Measurements from ENCODE around the gene TRPC4AP.

The TRPC4AP gene

DNA sequence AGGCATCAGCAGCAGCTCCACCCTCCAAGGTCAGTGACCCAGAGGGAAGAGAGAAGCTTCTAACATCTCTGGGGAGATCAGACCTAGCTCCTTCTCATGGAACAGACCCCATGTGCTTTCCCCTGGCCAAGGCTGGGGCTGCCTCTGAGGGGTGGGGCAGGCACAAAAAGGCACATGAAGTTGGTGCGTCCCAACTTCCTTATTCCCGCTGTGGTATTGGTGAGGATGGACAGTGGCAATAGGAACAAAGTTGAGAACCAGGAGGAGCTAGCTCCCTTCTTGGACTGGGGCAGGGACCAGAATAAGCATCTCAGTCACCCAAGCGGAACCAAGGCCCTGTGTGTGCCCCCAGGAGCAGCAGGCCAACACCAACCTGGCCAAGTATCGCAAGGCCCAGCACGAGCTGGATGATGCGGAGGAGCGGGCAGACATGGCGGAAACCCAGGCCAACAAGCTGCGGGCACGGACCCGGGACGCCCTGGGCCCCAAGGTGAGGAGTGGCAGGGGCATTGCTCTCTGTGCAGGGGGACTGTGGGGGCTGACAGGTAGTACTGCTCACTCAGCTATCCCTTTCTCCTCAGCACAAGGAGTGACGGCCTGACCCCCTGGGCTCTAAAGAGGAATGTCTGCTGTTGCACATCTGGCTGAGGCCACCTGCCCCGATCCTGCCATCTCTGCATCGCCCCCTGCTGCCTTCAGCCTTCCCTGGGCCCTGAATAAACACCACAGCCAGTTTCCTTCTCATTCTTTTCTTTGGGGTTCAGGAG lies 90.8 kb downstream of the TRPC4AP start:
- no peak for DNase-seq (ENCODE audit: low spot score)

DNA sequence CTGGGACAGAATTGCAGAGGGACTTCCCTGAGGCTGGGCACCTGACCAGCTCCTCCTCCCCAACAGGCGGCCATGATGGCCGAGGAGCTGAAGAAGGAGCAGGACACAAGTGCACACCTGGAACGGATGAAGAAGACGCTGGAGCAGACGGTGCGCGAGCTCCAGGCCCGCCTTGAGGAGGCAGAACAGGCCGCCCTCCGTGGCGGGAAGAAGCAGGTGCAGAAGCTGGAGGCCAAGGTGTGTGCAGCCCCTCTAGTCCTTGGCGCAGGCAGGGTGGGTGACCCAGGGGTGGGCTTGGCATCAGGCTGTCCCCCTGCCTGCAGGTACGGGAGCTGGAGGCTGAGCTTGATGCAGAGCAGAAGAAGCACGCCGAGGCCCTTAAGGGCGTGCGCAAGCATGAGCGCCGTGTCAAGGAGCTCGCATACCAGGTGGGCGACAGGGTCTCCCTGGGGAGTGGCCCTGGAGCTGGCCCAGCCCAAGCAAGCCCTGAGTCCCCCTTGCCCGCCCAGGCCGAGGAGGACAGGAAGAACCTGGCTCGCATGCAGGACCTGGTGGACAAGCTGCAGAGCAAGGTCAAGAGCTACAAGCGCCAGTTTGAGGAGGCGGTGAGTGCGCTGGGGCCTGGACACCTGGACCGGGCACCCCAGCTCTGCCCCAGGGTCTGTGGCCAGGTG lies 91.5 kb downstream of the TRPC4AP start:
- no peak for DNase-seq (ENCODE audit: low spot score)

DNA sequence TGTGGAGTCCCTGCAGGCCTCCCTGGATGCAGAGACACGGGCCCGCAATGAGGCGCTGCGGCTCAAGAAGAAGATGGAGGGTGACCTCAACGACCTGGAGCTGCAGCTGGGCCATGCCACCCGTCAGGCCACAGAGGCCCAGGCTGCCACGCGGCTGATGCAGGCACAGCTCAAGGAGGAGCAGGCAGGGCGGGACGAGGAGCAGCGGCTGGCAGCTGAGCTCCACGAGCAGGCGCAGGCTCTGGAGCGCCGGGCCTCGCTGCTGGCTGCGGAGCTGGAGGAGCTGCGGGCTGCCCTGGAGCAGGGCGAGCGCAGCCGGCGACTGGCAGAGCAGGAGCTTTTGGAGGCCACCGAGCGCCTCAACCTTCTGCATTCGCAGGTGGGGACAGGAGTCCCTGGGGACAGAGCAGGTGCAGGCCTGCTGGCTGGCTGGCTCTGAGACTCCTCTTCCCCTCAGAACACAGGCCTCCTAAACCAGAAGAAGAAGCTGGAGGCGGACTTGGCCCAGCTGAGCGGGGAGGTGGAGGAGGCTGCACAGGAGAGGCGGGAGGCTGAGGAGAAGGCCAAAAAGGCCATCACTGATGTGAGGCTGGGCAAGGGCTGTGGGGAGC lies 92.2 kb downstream of the TRPC4AP start:
- no peak for DNase-seq (ENCODE audit: low spot score)

DNA sequence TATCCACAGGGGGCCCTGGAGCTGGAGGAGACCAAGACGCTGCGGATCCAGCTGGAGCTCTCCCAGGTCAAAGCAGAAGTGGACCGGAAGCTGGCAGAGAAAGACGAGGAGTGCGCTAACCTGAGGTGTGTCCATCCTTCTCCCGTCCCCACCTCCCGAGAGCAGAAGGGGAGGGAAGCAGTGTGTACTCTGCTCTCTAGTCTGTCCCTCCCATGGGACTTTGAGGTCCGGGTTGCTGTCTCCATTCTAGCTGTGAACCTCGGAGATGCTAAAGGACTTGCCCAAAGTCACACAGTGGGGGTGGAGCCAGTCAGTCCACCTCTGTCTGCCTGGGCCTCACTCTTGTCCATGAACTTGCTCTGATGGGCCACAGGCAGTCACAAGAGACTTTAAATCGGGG lies 92.8 kb downstream of the TRPC4AP start:
- no peak for DNase-seq (ENCODE audit: low spot score)

DNA sequence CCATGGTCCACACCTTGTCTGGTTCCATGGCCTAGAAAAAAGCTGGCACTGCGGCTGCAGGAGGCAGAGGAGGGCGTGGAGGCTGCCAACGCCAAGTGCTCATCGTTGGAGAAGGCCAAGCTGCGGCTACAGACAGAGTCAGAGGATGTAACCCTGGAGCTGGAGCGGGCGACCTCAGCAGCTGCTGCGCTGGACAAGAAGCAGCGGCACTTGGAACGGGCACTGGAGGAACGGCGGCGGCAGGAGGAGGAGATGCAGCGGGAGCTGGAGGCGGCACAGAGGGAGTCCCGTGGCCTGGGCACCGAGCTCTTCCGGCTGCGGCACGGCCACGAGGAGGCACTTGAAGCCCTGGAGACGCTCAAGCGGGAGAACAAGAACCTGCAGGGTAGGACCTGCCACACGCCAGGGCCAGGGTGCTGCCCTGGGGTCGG lies 93.6 kb downstream of the TRPC4AP start:
- no peak for DNase-seq (ENCODE audit: low spot score)

DNA sequence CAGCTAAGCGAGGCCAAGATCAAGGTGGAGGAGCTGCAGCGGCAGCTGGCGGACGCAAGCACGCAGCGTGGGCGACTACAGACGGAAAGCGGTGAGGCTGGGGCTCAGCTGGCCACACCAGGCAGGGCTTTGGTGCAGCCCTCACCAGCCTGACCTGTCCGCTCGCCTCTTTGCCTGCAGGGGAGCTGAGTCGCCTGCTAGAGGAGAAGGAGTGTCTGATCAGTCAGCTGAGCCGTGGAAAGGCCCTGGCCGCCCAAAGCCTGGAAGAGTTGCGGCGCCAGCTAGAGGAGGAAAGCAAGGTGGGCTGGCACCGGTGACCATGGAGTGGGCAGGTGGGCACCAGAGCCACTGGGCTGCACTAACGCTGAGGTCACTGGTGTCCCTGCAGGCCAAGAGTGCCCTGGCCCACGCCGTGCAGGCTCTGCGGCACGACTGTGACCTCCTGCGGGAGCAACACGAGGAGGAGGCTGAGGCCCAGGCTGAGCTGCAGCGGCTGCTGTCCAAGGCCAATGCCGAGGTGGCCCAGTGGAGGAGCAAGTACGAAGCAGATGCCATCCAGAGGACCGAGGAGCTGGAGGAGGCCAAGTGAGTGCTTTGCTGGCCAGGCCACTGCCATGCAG lies 94.2 kb downstream of the TRPC4AP start:
- DNase-seq (ENCODE audit: low spot score) = no peak

DNA sequence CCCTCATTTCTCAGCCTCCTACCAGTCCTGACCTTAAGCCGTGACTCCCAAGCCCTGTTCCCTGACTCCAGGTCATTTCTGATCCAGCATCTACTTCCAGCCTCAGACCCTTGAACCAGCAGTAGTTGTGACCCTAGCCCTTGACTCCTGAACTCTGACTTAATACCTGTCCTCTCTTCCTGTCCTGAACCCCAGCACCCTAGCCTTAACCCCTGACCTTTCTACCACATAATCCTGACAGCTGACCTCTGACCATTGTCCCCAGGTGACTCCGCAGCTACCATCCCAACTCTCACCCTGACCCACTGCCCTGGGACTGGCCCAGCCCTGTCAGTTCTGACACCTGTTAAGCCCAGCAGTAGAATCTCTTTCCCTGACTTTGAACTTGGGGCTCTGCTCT lies 94.8 kb downstream of the TRPC4AP start:
- DNase-seq (ENCODE audit: low spot score) = no peak

DNA sequence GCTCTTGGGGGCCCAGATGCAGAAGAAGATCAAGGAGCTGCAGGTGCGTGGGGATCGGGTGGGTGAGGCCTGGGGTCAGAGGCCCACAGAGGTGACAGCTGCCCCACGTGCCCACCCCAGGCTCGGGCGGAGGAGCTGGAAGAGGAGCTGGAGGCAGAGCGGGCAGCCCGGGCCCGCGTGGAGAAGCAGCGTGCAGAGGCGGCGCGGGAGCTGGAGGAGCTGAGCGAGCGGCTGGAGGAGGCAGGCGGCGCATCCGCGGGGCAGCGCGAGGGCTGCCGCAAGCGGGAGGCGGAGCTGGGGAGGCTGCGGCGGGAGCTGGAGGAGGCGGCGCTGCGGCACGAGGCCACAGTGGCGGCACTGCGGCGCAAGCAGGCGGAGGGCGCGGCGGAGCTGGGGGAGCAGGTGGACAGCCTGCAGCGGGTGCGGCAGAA lies 95.5 kb downstream of the TRPC4AP start:
- DNase-seq (ENCODE audit: low spot score) = no peak

DNA sequence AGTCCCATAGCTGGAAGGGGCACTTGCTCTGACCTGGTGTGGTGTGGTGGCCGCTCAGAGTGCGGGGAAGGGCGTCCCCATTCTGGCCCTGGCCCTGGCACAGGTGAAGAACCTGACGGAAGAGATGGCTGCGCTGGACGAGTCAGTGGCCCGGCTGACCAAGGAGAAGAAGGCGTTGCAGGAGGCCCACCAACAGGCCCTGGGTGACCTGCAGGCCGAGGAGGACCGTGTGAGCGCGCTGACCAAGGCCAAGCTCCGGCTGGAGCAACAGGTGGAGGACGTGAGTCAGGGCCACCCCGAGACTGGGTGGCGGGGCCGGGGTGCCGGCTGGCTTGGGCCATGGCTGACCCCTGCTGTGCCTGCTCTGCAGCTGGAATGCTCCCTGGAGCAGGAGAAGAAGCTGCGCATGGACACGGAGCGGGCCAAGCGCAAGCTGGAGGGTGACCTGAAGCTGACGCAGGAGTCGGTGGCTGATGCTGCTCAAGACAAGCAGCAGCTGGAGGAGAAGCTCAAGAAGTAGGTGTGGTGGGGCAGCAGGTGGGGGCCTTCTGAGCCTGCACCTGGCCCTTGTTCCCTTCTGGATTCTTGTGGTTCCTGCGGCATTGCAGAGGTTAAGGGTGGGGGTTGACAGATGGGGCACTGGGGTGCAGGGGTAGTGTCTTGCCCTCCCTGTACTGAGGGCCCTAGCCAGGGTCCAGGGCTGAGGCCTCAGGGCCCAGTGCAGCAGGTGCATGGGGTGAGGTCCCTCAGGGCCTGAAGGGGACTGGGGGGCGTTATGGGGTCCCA lies 96.2 kb downstream of the TRPC4AP start:
- no peak for DNase-seq (ENCODE audit: low spot score)

DNA sequence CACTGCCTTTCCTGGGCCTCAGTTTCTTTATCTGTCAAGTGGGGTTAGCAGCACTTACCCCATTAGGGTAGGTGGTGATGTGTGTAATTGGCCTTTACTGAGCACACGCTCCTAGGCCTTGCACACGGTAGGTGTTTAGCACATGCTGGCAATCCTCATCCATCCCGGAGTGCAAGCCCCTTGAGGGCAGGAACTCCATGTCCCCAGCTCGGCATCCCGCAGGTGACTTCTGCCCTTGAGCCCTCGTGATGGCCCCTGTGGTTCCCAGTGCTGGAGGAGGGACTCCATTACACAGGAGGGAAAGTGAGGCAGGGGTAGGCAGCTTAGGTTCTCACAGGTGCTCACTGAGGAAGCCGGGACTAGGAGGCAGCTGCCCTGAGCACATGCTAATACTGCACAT lies 96.9 kb downstream of the TRPC4AP start:
- no peak for DNase-seq (ENCODE audit: low spot score)

DNA sequence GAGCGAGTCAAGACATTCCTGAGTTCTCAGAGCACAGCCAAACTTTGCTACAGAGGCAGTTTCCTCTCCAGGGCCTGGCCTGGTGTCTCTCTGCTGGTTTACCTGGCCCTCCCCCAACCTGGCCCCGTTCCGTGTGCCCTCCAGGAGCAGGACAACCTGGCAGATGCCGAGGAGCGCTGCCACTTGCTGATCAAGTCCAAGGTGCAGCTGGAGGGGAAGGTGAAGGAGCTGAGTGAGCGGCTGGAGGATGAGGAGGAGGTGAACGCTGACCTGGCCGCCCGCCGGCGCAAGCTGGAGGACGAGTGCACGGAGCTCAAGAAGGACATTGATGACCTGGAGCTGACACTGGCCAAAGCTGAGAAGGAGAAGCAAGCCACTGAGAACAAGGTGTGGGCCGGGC lies 97.4 kb downstream of the TRPC4AP start:
- DNase-seq (ENCODE audit: low spot score) = no peak

DNA sequence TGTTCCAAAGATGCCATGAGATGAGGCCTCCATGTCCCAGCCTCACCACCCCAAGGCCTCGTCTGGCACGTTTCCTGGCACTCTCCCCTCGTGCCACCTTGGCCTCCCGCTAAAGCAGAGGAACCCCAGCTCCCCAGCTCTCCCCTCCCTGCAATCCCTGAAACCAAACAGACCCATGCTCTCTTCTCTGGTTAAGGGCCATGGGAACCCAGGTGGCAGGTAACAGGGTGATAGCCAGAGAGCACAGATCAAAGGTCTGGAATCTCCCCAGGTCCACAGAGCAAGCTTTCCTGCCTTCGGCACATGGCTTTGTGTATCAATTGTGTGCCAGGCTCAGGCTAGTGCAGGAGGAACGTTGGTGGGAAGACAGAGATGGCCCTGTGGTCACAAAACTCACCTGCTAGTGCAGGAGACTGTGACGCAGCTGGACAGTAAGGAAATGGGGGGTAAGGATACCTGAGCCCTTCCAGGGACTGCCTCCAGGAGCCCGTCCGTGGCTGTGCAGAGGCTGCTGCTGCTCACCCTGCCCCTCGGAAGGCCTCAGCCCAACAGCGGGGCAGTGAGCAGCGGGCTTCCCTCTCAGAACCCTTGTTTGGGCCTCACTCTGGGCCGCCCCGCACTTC lies 98.0 kb downstream of the TRPC4AP start:
- no peak for DNase-seq (ENCODE audit: low spot score)

DNA sequence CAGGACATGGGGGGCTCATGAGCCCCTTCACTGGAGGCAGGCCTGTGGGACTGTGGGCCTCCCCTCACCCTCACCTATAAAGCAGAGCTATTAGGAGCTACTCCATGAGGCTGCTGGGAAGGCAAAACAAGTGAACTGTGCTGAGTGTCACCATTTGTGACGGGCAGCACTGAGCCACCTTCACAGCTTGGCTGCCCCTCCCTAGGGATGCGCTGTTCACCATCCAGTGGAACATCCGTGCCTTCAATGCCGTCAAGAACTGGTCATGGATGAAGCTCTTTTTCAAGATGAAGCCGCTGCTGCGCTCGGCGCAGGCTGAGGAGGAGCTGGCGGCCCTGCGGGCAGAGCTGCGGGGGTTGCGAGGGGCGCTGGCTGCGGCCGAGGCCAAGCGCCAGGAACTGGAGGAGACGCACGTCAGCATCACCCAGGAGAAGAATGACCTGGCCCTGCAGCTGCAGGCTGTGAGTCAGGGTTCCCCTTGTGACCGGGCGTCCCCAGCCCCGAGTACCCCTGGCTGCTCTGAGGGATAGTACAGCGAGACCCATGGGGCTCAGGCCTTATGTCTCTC lies 98.6 kb downstream of the TRPC4AP start:
- no peak for DNase-seq (ENCODE audit: low spot score)

DNA sequence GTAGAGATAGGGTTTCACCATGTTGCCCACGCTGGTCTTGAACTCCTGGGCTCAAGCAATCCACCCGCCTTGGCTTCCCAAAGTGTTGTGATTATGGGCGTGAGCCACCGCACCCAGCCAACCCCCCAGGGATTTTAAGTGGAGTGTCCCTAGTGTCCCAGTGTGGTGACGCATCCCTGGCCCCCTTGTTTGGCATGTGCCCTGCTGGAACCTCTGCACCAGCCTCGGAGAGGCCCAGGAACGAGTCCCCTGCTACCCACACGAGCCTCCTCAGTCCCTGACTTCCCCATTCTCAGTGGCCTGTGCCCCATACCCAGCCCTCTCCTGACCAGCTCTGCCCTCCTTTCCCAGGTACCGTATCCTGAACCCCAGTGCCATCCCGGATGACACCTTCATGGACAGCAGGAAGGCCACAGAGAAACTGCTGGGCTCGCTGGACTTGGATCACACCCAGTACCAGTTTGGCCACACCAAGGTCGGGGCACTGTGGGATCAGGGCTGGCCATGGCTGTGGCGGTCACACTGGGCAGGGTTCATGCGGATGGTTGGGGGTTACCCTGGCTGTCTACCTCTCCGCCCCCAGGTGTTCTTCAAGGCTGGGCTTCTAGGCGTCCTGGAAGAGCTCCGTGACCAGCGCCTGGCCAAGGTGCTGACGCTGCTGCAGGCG lies 99.7 kb downstream of the TRPC4AP start:
- DNase-seq (ENCODE audit: low spot score) = no peak

DNA sequence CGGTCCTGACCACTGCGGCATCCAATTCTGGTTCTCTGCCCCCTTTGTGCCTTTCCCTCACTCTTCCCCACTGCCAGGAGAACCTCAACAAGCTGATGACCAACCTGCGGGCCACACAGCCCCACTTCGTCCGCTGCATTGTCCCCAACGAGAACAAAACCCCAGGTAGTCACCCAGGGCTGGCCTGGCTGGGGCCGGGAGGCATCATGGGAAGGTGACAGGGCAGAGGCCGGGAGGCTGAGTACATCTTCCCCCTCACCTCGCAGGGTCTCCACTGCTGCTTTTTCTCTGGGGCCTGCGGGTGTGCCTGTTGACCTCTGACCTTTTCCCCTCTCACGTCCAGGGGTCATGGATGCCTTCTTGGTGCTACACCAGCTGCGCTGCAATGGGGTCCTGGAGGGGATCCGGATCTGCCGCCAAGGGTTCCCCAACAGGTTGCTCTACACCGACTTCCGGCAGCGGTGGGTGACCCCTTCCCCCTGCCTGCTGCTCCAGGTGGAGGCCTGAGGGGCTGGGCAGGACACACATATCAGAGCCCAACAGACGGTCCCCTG lies 101.9 kb downstream of the TRPC4AP start:
- DNase-seq (ENCODE audit: low spot score) = no peak

DNA sequence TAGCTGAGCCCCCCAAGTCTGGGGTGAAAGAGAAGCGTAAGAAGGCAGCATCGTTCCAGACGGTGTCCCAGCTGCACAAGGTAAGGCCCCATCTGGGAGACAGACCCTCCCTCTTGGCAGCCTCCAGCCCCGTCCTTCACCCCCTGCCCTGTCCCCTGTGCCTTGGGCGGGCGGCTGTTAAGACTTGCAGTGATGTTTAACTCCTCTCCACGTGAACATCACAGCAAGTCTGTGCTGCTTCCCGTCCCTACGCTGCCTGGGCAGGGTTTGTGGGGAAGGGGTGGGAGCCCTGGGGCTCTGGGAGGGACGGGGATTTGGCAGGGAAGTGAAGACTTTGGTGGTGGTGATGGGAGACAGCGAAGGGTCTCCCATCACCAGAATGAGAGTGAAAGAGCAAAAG lies 102.4 kb downstream of the TRPC4AP start:
- DNase-seq (ENCODE audit: low spot score) = no peak

DNA sequence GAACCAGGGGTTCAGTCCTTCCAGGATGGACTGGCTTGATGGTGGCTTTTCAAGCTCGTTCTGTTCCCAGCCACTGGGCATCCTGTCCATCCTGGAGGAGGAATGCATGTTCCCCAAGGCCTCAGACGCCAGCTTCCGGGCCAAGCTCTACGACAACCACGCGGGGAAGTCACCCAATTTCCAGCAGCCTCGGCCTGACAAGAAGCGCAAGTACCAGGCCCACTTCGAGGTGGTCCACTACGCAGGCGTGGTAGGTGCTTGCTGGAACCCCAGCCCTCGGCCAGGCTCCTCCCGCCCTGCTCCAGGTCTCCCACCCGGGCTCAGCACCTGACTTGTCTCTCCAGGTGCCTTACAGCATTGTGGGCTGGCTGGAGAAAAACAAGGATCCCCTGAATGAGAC lies 102.9 kb downstream of the TRPC4AP start:
- DNase-seq (ENCODE audit: low spot score) = no peak

DNA sequence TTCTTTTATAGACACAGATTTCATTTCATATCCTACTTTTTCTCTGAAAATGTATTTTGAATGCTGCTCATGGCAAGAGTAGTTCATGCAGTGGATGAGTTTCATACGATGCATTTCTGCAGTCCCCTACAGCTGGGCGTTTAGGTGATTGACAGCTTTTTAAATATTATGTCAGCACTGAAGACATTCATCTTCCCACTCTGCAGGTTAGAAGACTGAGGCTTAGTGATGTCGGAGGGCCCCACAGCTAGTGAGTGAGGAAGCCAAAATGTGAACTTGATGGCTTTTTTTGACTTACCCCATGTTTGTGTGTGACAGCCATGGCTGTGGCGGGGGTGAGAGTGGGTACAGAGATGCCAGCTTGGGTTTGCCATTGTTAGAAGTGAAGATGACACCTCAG lies 103.5 kb downstream of the TRPC4AP start:
- no peak for DNase-seq (ENCODE audit: low spot score)

DNA sequence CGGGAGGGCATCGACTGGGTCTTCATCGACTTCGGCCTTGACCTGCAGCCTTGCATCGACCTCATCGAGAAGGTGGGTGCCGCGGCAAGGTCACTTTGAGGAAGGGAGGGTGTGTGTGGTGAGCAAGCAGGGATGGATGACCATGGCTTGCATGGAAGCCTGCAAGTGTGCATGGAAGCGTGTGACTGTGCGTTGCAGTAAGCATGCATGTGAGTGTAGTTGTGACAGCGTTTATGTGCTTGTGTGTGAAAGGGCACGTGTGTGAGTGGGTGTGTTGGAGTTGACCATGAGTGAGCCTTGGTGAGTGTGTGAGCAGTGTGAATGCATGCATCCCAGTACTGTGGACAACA lies 104.4 kb downstream of the TRPC4AP start:
- DNase-seq (ENCODE audit: low spot score) = no peak
